ENCODE data around the gene CASZ1.

The CASZ1 gene

DNA sequence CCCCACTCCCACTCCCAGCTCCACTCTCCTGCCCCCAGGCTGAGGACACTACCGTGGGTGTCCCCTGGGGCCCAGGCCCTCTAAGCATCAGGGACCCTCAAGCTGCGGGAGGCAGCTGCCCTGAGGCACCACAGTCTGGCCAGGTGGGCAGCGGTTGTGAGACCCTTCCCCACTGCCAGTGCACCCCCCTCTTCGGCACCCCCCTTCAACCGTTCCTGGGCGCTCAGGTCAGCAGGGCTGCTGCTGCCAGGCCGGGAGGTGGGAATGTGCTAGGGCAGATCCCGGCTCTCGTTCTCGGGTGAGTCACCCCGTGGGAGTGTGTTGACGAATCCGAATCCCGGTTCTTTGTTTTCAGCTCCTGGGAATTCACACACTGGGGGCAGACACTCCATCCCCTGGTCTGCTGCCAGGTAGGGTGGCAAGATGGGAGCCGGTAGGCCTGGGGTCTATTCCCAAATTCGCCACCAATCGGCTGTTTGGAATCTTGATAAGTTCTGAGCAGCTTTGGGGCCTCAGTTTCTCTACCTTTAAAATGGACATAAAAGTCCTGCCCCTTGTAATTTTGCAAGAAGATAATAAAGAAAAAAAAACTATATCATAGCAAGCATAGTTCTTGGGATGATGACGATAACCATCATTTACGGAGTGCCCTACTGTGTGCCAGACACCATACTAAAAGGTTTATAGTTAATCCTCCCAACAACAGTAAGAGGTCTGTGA is 28.5 kb upstream of the CASZ1 start:
- DNase-seq, result no peak

DNA sequence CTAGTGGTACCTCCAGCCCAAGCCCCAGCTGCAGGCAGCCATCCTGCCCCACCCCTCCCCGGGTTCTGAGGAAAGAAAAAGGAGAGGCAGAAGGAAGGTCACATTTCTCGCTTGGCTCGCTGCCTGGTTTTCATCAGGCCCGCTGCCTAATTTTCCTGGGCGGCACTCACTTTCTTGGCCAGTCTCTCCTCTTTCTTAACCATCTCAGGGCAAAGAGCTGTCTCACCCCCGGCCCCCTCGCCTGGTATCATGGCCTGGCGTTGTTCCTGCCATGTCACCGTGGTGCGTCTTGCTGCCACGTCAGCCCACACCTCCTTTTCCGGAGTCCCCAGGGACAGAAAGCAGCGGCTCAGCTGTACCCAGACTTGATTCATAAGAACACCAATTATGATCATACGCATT is 26.6 kb upstream of the CASZ1 start:
- no peak for DNase-seq

DNA sequence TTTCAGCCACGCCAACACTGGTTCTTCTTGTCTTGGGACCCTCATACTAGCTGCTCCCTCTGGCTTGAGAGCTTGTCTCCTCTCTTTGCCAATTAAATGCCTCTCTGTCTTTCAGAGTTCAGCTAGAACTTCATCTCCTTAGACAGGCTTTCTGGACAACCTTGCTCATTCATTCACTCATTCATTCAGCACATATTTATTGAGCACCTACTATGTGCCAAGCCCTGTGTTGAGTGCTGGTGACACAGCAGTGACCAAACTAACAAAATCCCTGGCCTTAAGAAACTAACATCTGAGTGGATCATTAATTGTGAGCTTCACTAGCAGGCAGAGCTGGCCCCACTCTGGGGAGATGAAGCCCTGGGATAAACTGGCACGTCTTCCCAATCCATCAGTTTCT is 24.9 kb upstream of the CASZ1 start:
- no peak for DNase-seq

DNA sequence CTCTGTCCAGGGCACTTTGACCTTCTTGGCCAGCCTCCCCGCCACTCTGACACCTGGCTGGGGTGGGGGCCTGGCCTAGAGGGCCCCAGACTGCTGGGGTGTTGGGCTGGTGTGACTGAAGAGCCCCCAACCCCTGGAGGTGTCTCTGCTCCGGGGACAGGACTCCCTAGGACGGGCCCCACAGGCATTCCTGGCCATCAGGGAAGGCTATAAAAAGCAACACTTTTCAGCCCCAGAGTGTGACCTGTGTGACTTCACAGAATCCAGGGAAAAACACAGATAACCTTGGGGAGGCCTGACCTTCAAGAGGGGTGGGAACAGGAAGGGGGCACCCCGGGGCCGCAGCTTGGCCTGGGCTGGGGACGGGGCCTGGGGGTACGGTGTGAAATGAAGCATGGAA is 24.0 kb upstream of the CASZ1 start:
- no peak for DNase-seq

DNA sequence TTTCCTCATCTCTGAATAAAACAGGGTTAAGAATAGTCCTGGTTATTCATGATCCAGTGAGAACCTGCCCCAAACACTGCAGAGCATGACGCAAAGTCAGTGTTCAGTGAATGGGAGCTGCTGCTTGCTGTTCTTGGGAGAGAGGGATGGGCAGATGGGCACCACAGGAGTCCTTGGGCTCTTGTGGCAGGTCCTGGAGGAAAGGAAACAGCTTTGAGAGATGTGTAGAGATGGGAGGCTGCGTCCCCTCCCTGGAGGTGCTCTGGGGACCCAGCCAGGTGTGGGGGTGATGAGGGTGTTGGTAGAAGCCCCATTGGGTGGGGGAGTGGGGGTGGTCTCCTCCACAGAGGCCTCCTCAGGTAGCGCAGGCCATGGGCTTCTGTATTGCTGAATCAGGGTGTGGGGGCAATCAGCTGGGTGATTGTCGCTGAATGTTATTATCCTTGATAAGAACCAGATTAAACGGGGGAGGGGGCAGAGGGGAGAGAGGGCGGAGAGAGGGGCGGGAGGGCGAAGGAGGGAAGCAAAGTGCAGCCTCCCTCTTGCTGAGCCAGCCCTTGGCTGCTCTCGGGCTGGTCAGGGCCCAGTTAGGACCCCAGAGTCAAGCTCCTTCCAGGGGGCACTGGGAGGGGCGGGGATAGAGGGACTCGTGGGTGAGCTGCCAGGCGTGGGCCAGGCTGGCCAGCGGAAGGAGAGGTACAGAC is 22.9 kb upstream of the CASZ1 start:
- no peak for DNase-seq

DNA sequence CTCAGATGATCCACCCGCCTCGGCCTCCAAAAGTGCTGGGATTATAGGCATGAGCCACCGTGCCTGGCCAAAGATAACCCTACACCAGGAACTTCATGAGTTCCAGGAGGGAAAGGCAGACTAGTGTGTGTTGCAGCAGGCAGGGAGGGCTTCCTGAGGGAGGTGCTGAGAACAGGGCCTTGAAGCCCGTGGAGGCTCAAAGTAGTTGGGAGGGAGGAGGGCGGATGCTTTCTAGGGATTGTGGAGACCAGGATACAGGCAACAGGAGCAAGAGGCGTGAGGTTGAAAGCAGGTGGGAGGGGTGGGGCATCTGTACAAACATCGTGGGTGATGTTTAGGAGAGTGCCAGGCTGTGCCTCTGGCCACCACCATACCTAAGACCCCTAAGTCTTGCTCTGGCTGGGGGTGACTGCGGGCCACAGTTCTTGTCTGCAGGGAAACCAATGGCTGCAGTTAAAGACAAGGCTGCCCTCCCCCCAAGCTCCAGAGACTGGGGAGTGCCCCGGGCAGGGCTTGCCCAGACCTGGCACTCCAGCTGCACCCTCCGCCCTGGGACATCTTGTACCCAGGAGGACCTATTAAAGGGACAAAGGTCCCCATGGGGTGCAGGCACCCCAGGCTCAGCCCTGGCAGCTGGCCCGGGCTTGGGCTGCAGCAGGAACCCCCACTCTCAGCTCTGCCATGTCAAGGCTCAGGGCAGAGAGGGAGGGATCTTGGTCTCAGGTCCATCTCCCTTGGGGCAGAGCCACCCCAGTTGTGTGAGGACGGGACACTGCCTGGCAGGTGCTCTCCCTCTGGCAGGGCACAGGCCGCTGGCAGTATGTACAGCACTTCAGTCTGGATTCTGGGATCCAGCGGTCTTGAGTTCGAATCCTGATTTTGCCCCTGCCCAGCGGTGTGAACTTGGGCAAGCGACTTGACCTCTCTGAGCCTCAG is 22.1 kb upstream of the CASZ1 start:
- no peak for DNase-seq

DNA sequence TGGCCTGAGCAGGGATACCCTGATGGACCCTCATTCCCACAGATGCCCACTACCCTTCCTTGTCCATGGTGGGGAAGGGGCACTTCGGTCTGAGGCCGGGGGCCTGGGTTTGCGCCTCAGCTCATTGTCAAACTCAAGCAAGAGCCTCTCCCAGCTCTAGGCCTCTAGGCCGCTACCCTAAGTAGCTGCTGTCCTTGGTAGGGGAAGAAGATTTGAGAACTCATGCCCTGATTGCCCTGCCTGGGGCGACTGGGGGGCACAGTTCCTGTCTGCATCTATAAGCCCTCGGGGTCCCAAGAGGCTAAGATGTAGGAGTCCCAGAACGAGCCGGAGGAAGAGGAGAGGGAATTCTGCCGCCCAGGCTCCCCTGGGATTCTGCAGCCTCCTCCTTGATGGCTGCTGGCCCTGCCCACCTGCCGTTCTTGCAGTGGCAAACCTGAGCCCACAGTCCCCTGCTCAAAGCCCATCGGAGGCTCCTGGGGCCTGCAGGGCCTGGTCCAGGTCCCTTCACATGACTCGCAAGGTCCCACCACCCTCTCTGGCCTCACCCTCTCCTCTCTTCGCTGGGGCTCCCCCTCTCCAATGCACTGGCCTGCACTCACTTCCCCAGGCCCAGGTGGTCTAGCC is 20.4 kb upstream of the CASZ1 start:
- no peak for DNase-seq

DNA sequence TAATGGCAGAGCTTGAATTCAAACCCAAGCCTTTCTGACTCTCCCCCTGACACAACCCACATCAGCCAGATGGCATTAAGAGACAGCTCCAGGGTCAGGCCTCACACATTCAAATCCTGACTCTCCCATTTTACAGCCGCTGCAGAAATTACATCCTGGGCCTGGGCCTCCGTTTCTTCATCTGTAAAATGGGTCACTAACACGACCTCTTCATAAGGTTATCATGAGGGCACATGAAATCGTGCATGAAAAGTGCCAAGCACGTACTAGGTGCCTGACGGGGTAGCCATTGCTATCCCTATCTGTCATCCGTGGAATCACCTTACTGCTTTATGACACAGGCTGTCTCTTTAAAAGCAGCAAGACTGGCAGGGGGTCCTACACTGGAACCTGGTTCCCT is 19.8 kb upstream of the CASZ1 start:
- DNase-seq, result no peak

DNA sequence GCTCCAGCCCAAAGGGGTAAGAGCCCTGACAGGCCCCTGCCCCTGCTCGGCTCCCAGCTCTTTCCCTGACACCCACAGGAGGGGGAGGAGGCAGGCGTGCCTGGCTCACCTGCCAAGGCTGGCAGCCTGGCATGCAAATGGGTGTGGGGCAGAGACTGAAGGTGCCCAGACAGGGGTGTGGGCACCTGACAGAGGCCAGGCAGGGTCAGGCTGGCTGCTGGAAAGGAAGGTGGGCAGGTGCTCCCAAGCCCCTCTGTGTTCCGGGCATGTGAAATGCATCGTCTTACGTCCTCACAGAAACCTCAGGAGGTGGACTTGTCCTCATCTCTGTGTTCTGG is 19.4 kb upstream of the CASZ1 start:
- DNase-seq, result no peak

DNA sequence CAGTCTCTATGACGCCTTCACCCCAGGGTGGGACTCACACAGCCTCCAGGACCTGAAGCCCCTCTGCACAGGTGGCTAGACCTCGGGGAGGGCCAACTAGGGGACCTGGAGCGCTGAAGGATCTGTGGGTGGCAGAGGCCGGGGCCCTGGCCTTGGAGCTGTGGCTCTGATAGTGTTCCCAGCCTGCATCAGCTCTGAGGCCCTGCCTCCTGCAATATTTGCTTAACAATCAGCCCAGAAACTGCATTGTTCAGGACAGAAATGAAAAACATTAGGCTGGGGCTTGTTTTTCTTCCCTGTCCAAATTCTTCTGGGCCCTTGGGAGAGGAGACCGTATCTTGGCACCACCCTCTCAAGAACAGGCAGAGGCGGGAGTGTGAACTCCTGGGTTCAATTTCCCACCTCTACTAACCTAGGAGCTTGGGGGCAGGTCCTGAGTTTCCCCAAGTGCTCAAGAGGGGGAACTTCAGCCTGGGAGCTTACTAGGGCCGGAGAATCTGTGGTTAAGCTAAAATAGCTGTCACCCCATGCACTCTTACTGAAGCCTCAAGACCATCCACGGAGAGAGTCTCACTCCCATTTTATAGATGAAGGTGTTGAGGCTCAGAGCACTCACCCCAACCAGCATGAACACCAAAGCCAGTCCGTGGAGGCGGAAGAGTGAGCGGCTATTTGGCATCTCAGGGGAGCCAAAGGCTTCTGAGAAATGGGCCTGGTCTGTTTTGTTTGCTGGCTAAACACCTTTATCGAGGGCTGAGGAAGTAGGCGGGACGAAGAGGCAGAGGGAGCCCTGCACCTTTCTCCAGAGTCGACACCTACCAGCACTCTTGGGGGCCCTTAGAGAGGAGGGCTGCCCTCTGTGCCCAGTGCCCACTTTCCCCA is 18.8 kb upstream of the CASZ1 start:
- no peak for DNase-seq

DNA sequence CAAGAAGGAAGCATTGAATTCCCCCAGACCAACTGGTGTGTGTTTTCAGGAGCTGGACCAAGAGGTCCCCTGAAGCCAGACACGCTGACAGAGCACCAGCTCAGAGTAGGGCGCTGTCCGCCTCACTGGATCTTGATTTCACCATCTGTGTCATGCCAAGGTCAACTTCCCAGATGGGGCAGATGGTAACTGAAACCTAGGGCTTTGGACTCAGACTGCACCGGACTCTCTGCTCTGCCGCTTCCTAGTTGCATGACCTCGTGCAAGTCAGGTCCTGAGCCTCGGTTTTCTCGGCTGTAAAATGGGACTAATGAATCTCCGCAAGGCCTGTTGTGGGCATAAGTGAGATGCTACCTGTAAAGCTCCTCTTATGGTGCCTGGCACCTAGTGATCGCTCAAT is 17.9 kb upstream of the CASZ1 start:
- no peak for DNase-seq

DNA sequence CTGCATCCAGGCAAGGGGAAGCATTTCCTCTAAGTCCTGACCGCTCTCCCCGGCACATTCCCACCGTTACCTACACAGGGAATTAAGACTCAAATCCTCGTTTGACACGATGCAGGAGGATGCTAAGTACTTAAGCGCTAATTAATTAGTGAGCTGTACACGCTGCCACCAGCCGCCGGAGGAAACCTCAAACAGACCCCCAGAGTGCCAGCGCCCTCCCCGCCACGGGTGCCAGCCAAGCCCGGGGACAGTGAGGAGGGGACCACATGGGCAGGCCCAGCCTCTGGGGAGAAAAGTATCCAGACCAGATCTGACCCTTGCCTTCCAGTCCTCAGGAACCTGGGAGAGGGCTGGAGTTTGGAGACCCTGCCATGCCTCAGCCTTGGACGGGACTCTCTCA is 17.4 kb upstream of the CASZ1 start:
- DNase-seq, result no peak

DNA sequence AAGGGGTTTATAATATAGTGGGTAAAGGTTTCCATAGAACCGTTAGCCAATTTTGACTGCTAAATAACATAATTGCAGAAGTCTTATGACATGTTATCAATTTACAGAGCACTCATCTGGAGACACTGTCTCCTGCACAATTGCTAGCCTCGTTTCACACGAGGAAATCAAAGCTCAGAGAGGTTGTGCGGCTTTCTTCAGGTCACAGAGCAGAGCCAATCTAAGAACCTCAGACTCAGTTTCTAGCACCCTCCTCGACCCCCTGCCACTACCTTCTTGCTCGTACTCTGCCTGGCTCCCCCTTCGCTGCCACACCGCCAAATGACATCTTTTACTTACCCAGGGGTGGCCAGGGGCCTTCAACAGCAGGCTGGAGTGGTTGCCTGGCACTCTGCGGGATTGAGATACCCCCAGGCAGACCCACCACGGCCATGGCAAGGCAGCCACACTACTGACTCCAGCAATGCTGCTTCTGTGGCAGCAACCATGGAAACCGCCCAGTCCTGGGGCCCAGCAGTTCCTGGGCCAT is 16.0 kb upstream of the CASZ1 start:
- no peak for DNase-seq

DNA sequence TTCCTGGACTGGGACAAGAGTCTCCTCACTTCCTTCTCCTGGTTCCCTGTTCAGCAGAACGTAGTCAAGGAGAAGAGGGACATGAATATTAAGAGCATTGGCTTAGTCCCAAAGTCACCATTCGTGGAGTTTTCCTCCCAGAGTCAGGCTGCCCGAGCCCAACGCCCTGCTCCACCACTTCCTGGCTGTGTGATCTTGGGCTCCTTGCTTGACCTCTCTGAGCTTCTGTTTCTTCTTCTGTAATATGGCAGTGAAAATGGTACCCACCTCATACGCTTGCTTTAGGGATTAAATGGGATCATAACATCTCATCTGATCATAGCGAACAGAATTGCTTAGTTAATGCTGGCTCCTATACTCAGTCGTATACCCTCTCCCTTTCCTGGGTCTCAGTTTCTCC is 12.0 kb upstream of the CASZ1 start:
- DNase-seq, result no peak

DNA sequence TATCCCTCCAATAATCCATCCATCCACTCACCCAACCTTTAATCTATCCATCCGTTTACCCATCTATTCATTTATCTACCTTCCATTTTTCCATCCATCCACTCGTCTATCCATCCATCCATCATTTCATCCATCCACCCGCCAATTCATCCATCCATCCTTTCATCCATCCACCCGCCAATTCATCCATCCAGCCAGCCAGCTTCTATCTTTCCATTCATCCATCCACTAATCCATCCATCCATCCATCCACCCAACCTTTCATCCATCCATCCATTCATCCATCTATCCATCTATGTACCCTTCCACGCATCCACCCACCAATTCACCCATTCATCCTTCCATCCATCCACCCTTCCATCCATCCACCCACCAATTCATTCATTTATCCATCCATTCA is 10.5 kb upstream of the CASZ1 start:
- no peak for DNase-seq

DNA sequence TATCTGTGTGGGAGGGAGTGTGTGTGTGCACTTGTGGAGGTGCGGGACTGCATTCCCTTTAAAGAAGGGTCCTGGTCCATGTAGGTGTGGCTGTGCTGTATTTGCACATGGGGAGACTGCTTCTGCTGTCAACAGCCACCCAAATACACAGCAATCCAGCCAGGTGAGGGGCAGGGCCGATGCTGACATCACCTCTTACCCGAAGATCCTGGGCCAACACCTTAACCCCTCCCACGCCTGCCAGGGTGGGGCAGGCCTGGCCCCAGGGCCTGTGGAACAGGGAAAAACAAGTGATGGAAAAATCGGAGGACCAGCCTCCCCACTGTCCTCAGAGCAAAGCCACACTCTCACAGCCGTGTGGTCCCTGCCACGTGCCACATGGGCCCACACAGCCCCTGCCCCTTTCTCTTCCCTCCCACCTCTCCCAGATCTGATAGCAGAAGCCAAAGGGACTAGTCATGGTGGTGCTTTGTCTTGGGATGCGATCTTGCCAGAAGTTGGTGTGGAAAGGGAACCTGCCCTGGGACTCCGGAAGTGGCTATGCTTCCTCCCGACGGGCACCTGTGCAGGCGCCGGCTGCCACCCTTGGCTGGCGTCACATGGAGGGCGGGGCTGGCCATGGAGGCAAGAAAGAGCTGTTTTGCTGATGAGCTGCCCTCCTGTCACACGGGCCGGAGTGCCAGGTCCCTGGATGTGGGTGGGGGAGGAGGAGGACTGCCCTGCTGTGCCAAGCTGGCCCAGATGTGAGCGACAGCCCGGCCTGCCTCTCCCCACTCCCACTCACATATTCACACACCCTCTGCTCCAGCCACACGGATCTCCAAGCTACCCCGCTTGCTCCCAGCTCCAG is 7.8 kb upstream of the CASZ1 start:
- no peak for DNase-seq

DNA sequence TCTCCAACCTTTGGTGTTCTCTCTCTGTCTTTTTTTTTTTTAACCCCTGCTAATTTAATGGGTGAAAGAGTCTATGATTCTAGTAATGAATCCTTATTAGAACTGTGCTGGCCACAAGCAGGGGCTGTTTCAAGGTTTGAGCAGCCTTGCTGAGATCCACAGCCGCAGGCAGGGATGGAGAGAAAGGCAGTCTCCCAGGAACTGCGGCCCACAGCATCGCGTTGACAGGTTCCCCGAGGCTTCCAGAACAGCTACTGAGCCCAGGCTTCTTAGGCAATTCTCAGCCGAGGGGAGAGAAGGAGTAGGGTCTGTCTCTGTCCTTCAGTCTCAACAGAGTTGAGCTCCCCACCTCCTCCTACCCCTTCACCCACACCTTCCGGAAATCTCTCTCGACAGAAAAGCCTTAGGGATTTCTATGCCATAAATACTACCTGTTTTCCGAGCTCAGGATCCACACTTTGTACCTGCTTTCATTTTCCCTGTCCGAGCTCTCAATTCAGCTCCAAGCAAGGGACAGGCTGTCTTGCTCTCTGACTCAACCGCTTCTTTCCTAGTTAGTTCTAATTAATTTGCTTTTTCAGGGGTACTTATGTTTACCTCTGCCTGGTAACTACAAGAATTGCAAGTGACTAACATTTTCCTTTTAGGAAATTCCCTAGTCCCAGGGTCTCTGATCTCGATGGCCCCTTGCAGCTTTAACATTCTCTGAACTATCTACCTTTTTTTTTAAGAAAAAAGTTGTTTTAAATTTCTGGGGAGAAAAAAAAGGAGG is 6.7 kb upstream of the CASZ1 start:
- no peak for DNase-seq

DNA sequence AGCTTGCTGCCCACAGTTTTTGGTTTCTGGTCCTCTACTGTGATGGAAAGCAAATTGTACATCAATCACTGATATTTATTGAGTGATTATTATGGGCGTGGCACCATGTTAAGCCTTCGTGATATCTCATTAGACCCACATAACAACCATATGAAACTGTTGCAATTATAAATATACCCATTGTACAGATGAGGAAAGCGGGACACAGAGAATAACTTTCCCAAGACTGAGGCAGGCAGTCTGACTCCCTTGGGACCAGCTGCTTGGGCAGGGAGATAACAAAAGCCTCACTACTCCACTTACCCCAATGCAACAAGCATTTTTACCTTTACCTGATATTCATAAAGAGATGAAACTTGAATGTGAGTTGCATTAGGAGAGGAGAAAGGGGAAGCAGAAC is 4.3 kb upstream of the CASZ1 start:
- DNase-seq, result no peak

DNA sequence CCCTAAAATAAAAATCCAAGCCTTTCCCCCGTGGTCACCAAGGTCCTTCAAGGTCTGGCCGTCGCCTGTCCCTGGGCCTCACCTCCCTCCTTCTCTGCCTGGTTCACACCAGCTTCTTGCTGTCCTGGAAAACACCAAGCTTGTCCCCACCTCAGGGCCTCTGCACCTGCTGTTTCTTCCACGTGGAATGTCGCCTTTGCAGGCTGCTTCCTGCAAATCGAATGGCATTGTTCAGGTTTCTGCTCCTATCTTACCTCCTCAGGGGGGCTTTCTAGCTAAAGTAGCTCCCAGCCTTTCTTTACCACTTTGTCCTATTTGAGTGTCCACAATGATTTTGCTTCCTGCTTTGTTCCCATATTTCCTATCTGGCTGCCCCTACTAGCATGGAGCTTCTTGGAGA is 3.3 kb upstream of the CASZ1 start:
- no peak for DNase-seq

DNA sequence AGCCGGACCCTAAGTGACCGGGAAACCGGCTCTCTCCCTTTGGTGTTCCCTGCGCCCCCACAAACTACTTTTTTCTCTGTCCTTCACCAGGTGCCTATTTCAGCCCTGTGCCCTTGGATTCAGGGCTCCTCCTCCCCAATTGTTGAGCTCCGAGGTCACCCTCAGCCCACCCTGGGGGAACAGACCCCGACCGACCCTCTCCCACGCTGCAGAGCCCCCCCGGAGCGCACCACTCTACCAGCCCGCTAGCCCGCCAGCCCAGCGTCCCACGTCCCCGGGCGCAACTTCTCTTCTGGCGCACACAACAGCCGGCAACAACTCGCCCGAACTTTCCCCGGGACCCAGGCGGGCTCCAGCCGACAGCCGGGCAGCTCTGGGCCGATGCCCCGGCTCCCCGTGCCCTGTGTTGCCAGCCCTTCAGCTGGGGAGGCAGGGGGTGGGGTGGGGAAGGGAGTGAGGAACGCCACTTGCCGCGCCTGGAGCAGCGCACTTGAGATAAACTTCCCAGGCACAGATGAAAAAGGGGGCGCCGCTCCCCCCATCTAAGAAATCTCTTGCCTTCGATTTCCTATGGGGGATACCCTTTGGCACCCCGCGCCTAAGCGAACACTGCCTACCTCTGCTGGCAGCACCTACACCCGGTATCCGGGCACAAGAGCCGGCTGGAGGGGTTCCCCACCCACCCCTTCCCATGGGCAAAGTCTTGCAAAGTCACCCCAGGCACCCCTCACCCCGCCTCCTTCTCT is 997 bp downstream of the CASZ1 start:
- no peak for DNase-seq

All from NCI-H748 treated with DMSO at 0.1 percent for 48 hours (cell line).